Islet of Langerhans (tissue), 1 donor: ENCODE data around the gene MCM3AP.
"Not testable (repeated sequence)": the region's sequence is repeated elsewhere in the genome, so short reads cannot be mapped to it uniquely, and the experiment has no call there.

Experiments
- FAIRE-seq: peaks from one replicate; lab custom pipeline; 2011; peaks lifted over from hg19 to GRCh38; lab: Jason Lieb, UNC

MCM3AP gene

DNA sequence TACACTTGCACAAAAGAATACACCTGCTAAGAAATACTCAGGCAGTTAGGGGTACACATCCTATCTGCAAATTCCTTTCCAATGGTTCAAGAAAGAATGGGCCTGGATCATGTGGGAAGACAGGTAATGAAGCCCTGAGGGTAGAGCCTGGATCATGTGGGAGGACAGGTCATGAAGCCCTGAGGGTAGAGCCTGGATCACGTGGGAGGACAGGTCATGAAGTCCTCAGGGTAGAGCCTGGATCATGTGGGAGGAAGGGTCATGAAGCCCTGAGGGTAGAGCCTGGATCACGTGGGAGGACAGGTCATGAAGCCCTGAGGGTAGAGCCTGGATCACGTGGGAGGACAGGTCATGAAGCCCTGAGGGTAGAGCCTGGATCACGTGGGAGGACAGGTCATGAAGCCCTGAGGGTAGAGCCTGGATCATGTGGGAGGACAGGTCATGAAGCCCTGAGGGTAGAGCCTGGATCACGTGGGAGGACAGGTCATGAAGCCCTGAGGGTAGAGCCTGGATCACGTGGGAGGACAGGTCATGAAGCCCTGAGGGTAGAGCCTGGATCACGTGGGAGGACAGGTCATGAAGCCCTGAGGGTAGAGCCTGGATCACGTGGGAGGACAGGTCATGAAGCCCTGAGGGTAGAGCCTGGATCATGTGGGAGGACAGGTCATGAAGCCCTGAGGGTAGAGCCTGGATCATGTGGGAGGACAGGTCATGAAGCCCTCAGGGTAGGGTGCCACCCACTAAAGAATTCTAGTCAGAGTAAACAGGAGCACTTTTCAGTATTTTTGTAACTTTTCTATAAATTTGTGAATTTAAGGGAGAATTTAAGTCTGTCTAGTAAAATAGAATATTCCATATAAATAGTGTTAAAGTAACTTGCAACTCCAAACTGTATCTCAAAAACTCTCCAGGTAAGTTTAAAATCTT, 84.3 kb downstream of the MCM3AP start:
- FAIRE-seq: not testable (repeated sequence)

DNA sequence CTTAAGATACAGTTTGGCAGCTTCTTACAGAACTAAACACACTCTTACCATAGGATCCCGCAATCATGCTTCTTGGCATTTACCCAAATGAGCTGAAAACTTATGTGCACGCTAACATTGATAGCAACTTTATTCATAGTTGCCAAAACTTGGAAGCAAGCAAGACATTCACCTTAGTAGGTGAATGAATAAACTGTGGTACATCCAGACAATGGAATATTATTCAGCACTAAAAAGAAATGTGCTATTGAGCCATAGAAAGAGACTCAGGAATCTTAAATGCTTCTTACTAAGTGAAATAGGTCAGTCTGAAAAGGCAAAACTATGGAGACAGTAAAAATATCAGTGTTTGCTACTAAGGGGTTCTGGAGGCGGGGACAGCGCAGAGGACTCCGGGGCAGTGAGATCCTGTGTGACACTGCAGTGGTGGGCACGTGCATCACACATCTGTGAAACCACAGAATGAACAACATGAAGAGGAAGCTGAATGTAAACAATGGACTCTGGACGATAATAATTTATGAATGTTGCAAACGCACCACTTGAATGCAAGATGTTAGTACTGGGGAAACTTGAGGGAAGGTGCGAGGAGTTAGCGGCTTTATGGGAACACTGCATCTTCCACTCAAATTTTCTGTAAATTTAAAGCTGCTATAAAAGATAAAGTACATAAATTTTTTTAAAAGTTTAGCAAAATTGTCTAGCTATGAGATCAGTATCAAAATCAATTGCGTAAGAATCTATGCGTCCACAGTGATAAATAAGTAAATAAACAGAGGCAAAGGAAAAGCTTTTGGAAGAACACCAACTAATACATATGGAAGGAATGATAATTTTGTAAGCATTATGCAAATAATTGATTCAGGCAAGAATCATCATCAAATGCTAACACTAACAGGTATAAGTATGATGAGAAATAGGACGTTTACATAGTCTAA, 85.7 kb downstream of the MCM3AP start:
- FAIRE-seq: no peak

DNA sequence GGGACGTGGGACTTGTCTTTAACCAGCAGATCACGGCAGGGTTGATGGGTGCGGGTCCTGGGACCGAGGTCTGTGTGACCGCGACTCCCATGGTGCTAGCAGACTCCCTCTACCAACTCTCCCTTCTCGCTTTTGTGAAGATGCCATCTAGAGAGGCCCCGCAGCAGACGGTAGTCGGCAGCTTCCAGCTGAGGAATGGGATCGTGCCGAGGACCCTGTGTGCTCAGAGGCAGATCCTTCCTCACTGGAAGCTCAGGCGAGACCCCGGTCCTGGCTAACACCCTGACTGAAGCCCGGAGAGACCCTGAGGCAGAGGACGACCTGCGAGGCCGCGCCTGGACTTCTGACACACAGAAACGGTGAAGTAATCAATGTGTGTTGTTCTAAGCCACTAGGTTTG, 88.7 kb downstream of the MCM3AP start:
- no peak for FAIRE-seq

DNA sequence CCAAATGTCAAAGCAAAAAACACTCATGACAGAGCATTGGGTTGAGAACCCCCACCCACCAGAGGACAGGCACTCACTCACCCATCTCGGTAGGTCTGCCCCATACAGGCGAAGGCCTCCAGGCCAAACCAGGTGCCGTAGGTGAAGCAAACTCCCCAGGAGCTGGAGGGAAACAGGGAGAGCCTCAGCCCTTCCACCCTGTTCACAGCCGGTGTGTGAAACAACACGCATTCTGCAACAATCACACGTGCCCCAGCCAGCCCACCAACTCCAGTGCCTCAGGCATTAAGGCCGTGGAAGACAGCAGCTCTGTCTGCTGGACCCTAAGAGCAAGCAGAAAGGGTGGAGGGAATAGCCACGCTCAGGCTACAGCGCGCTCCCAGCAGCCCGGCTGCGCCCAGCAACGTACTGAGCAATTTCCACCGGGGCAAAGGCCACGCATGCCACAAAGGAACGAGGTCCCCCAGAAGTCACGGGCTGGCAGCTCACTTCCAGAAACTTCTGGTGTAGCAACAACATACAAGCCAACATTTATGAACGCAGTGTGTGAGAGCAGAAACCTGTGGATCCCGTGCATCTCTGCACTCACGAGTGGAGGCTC, 89.7 kb downstream of the MCM3AP start:
- FAIRE-seq: no peak

DNA sequence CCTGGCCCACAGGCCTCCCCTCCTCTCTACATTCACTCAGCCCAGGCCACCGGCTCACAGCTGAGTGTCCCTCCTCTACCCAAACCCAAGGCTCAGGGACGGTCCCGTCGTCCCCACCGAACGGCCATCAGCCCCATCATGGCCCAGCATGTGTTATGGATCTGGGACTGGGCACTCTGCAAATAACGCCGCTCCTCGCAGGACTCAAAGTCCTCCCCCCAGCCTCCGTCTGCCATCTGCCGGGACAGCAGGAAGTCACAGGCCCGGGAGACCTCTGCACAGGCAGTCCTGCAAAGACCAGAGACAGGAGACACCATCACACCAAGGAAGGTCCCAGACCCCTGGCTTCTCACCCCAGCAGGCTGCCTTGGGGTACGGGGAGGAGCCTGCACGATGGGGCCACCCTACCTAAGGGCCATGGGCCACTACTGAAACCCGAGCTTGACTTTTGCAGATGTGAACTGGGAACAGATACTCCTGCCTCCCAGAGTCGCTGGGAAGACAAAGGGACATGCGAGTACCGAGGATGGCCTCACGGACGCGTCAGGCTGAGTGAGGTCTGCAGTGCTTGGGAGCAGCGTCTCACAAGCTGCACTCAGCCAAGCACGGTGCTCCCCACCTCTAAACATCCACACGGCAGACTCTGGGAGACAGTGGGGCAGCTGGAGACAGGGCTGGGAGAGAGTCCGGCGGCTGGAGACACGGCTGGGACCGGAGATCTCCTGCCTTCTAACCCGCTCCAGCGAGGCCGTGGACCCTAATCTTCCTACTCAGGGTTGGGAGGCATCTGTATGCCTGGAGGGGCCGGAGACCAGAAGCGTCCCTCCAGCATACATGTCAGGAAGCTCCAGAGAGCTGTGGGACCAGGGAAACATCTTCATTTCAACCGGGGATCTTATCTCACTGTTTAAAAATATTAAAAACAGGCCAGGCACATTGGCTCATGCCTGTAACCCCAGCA, 90.8 kb downstream of the MCM3AP start:
- FAIRE-seq: no peak

DNA sequence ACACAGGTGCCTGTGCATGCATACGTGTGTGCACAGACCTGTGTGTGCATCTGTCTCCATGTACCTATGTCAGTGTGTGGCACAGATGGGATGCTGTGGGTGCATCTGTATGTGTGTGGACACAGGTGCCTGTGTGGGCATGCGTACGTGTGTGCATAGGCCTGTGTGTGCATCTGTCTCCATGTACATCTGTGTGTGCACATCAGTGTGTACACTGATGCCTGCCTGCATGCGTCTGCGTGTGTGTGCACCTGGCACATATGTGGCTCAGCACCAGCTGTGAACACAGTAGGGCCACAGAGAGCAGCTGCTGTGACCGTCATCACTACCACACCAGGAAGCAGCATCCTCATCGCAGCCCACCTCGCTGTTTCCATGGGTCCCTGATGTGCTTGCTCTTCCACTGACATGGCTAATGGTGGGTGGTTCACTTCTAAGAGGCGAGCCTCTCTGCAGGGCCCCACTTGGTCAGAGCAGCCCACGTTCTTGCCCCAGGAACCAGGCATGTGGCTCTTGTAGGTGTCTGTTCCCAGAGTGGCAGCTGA, 91.5 kb downstream of the MCM3AP start:
- no peak for FAIRE-seq

DNA sequence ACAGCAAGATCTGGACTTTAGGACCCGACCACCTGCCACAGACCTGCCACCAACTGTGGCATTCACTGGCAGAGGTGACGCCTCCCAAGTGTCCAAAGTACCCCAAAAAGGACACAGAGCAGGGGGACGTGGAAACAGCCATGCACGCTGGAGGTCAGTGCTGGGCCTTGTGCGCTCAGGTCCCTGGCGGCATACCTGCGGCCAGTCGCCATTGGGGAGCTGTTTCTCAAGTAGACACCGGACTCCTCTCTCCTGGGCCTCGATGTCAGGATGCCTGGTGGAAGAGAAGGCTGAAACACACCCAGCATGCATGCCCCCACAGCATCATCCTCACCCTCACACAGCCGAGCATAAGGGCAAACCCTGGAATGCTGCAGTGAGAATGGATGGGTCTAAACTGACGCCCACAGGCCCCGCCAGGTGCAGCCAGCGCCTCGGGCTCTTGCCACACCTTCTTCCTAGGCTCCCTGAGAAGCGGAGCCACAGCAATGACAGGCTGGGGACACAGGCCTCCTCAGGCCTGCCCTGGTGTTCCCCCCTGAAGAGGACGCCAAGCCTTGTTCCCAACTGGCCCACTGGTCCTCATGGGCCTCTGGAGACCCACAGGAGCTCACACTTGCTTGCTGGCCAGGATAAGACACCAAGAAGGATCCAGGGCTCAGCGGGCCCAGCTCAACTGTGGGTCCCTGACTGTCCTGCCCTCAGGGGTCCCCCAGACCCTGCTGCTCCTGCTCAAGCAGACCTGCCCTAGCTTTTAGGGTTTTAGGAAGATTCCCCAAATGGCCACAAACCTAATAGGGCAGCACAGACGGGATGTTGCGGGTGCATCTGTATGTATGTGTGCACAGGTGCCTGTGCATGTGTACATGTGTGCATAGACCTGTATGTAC, 93.5 kb downstream of the MCM3AP start:
- no peak for FAIRE-seq

DNA sequence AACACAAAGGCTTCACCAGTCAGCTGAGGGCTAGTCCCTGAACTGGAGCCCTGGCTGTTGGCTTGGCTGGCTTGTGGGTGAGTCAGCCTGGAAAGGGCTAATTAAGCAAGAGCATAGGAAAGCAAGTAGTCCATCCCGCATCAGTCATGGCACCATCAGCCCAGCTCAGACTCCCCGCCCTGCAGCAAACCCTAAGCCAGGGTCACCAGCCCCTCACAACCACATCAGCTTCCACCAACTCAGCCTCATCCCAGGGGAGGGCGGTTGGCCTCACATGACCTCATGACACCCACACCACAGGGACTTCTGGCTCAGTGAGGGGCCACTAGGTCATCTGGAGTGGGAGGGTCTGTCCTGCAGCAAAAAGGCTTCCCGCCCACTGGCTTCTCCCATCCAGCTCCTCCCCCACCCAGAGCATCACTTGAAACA, 94.1 kb downstream of the MCM3AP start:
- FAIRE-seq: no peak

DNA sequence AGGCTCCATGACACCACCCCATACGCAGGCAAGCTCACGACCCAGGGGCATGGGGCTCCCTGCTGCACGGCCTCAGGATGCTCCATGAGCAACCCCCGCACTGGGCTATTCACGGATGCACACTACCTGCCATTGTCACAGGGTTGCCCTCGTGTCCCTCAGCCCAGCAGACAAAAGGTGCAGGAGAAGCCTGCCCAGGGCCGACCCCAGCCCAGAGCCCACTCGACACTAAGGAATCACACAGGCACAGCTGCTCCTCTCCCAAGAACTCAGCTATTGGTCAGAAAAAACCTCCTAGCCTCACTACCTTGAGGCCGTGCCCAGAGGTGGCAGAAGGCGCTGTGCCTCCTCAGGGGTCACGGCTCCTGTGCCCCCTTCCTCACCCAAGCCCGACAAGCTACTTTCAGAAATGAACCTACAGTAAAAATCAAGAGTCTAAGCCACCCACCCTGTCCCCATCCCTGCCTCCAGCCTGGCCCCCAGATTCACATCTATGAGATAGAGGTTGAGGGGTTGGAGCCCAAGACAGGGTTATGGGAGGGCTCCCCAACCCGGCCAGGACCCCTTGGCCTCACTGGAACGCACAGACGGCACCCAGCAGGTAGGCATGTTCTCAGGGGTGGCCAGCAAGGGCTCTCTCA, 94.8 kb downstream of the MCM3AP start:
- FAIRE-seq: no peak

DNA sequence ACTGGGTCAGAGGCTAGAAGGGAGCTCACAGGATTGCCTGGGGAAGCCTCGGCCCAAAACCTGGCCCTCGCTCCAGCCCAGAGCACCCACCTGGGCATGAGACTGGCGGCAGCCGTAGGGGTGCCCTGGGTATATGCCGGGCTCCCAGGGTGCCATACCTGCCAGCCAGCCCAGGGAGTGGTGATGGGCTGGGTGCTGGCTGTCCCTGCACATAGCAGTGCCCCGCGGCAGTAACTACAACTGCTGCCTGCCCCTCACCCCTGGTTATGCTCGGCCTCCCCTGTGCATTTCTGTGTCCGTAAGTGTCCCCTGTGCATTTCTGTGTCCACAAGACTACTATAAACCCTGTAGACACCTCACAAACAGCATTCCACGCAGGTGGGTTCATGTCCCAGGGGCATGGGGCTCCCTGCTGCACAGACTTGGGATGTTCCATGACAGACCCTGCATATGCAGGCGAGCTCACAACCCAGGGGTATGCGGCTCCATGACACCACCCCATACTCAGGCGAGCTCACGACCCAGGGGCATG, 95.4 kb downstream of the MCM3AP start:
- FAIRE-seq: no peak

DNA sequence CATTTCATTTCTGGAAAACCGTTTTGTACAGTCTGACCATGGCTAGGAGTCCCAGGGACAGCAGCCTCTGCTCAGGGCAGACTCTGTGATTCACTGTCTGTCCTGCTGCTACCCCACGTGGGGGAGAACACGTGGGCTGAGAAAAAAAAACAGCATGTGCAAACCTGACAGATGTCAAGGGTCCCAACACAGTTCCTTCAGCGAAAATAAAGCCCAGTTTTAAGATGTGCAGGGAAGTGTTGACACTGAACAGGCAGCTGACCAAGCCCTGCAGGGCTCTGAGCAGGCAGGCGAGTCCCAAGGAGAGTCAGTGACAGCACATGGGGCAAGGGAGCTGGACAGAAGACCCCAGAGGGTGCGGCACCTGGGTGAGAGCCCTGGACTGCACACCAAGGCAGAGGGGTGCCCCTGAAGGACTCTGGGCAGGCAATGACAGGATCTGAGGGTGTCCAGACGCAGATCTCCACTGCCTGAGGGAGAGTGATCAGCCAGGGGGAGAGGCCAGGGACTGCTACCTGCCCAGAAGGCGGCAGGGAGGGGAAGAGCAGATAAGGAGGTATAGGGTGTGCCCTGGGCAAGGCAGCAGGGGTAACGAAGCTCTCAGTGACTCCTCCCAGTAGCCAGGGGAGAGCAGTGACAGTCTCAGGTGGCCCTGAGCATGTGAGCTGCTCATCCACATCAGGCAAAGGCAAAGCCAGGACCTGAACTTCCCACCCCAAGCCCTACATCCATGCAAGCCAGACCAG, 96.0 kb downstream of the MCM3AP start:
- FAIRE-seq: no peak

DNA sequence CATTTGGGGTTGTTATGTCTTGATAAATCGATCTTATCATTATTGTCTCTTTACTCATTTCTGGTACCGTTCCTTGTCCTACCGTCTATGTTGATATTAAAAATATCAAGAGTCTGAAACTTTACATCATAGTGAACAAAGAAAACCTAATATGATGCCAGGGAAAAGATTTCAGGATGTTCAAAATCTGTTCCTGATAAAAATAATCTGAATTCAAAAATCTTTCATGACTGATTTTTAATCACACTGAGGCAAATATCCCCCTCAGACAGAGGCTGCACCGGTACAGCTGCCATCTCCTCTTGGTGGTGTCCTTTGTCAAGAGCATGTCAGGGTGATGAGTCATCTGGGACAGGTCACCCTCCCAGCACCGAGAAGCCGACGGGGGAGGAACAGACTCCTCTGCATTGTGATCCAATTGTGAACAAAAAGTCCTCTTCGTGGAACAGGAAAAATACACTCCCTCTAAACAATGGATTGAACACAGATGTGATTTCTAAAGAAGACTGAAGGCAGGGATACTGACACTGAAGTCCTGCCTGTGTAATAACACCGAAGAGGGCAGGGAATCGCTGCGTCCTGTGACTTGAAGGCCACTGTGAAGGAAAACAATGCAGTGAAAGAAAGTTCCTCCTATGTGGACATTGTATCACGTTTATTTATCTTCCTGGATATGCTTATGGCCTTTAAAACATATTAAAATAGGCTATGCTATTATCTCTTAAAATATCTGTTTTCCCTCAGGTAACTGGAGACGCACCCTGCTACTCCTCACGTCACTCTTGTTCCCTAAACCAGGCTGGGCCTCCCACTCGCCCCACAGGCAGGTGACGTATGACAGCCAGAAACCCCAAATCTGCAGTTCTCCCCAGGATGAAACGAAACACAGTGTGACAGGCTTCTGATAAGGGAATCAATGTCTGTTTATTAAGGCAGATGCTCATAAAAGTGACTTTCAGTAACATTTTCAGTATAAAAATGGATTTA, 96.9 kb downstream of the MCM3AP start:
- no peak for FAIRE-seq

DNA sequence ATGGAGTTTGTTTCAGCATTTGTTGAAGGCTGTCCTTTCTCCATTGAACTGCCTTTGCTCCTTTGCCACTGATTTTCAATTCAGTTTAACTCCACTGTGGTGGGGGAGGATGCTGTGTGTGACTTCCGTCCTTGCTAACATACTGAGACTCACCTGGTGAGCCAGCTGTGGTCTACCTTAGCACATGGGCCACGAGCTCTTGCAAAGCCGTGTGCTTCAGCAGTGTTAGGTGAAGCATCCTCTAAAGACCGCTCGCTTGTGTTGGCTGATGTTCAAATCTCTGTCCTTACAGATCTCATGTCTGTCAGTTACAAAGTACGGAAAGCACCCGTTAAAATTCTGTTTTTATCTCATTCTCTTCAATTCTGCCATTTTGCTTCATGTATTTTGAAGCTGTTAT, 97.6 kb downstream of the MCM3AP start:
- no peak for FAIRE-seq

DNA sequence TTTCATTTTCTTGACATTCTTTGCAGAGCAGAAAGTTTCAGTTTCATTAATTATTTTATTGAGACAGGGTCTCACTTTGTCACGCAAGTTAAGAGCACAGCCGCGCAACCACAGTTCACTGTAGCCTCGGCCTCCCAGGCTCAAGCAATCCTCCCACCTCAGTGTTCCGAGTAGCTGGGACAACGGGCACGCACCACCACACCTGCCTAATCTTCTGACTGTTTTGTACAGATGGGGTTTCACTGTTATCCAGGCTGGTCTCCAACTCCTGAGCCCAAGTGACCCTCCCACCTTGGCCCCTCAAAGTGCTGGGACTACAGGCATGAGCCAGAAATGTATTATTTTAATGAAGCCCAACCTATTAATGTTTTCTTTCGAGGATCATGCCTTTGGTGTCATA, 98.2 kb downstream of the MCM3AP start:
- no peak for FAIRE-seq

DNA sequence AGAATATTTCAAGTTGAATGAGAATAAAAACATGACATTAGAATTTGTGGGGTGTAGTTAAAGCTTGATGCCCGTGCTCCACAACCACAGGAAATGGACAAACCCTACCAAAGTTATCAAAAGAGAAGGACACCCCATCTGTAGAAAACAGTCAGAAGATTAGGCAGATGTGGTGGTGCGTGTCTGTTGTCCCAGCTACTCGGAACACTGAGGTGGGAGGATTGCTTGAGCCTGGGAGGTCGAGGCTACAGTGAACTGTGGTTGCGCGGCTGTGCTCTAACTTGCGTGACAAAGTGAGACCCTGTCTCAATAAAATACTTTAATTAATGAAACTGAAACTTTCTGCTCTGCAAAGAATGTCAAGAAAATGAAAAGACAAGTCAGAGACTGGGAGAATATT, 99.7 kb downstream of the MCM3AP start:
- no peak for FAIRE-seq
